Prostate gland (tissue), 2 donors: ENCODE measurements around the gene SLAMF6.
"Not testable (repeated sequence)": the region's sequence is repeated elsewhere in the genome, so short reads cannot be mapped to it uniquely, and the experiment has no call there.

Experiments
- POLR2A ChIP-seq: fragments of 450-650 bp; IDR thresholded peaks from one replicate; pipeline ENCODE4 v1.6.1; 2016; ENCODE audit warnings: antibody characterized with exemption, mild to moderate bottlenecking
- TF ChIP-seq, protein P1 (sequence below), 4 experiments: fragments of 200-600 bp in 2 of 4; fragments of 450-650 bp in 2 of 4; sonication (generic) in 2 of 4; IDR thresholded peaks; 1 replicate in 3 of 4; 2 replicates in 1 of 4; pipeline ENCODE4 v1.5.1; 2016 to 2019; ENCODE audit warnings: antibody characterized with exemption in 4 of 4, mild to moderate bottlenecking in 2 of 4, moderate library complexity in 2 of 4

DNA sequence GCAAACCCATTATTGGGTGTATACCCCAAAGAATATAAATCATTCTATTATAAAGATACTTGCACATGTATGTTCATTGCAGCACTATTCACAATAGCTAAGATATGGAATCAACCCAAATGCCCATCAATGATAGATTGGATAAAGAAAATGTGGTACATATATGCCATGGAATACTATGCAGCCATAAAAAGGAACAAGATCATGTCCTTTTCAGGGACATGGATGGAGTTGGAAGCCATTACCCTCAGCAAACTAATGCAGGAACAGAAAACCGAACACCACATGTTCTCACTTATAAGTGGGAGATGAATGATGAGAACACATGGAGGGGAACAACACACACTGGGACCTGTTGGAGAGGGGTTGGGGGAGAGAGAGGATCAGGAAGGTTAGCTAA lies 40.2 kb upstream of the SLAMF6 start:
- TF ChIP-seq, protein P1, sequence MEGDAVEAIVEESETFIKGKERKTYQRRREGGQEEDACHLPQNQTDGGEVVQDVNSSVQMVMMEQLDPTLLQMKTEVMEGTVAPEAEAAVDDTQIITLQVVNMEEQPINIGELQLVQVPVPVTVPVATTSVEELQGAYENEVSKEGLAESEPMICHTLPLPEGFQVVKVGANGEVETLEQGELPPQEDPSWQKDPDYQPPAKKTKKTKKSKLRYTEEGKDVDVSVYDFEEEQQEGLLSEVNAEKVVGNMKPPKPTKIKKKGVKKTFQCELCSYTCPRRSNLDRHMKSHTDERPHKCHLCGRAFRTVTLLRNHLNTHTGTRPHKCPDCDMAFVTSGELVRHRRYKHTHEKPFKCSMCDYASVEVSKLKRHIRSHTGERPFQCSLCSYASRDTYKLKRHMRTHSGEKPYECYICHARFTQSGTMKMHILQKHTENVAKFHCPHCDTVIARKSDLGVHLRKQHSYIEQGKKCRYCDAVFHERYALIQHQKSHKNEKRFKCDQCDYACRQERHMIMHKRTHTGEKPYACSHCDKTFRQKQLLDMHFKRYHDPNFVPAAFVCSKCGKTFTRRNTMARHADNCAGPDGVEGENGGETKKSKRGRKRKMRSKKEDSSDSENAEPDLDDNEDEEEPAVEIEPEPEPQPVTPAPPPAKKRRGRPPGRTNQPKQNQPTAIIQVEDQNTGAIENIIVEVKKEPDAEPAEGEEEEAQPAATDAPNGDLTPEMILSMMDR (IDR thresholded peaks at IDR 0.05), result not testable (repeated sequence)
- not testable (repeated sequence) for TF ChIP-seq POLR2A
